Right atrium auricular region (tissue), 2 donors: ENCODE data around the gene CYP39A1. TPM values are rescaled to one million over a fixed set of nuclear protein-coding genes. Genes with fewer than 3 reads are reported as not detected.
A peak's percentile ranks its signal among the peaks of the same experiment; 100 is the strongest.

Experiments
- DNase-seq: peaks from one replicate; pipeline ENCODE4 v3.0.0-alpha.2; 2019; ENCODE audit warnings: low spot score
- H3K27ac ChIP-seq, 2 donors: fragments of 200-600 bp; sonication (generic); 1 replicate in 1 of 2; 2 replicates in 1 of 2; pipeline ENCODE4 v1.5.1; 2016 to 2019
- H3K27me3 ChIP-seq, 2 donors: fragments of 200-600 bp; sonication (generic); one replicate each; pipeline versions ENCODE4 v1.5.1 to v1.6.0; 2017 to 2019
- H3K36me3 ChIP-seq: fragments of 200-600 bp; sonication (generic); one replicate; pipeline ENCODE4 v1.5.1; 2016
- H3K4me1 ChIP-seq, 2 donors: fragments of 200-600 bp; sonication (generic); one replicate each; pipeline versions ENCODE4 v1.5.1 to v1.6.0; 2017 to 2019
- H3K4me3 ChIP-seq, 2 donors: fragments of 200-600 bp; sonication (generic); 1 replicate in 1 of 2; 2 replicates in 1 of 2; pipeline ENCODE4 v1.5.1; 2017 to 2019; ENCODE audit warnings: mild to moderate bottlenecking in 1 of 2, moderate library complexity in 1 of 2
- H3K9me3 ChIP-seq, 2 donors: fragments of 200-600 bp; sonication (generic); one replicate each; pipeline ENCODE4 v1.5.1; 2019
- total RNA-seq, 2 donors: library from RNA; depleted of rRNA; stranded (reverse); fragments of >200 nt; gene quantifications; one replicate each; pipeline ENCODE4 v1.1.0, GENCODE V29; 2016
- TF ChIP-seq, protein P1 (sequence below), 2 donors: fragments of 200-600 bp; sonication (generic); IDR thresholded peaks; one replicate each; pipeline ENCODE4 v1.5.1; 2019; ENCODE audit warnings: antibody characterized with exemption in 2 of 2

CYP39A1 gene
- total RNA-seq, 2 donors from 2014 or later, result 6.3 to 7.0 TPM

- Histone ChIP-seq H3K27me3 (no peaks in the 10 kb centered on the region), H3K4me1 (peaks cover 0 to 8% of the 10 kb centered on the region in 2 donors), H3K36me3 (no peaks in the 10 kb centered on the region), H3K4me3 (no peak overlapping the region), H3K9me3 (peaks cover 0 to 7% of the 10 kb centered on the region in 2 donors), H3K27ac (no peak overlapping the region)
- DNase-seq, result no peak
- TF ChIP-seq, protein P1, sequence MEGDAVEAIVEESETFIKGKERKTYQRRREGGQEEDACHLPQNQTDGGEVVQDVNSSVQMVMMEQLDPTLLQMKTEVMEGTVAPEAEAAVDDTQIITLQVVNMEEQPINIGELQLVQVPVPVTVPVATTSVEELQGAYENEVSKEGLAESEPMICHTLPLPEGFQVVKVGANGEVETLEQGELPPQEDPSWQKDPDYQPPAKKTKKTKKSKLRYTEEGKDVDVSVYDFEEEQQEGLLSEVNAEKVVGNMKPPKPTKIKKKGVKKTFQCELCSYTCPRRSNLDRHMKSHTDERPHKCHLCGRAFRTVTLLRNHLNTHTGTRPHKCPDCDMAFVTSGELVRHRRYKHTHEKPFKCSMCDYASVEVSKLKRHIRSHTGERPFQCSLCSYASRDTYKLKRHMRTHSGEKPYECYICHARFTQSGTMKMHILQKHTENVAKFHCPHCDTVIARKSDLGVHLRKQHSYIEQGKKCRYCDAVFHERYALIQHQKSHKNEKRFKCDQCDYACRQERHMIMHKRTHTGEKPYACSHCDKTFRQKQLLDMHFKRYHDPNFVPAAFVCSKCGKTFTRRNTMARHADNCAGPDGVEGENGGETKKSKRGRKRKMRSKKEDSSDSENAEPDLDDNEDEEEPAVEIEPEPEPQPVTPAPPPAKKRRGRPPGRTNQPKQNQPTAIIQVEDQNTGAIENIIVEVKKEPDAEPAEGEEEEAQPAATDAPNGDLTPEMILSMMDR (IDR thresholded peaks at IDR 0.05), result peak; percentile 48 to 76
Measured at GRCh38 chr6:46626228-46626909, 26.2 kb downstream of the CYP39A1 start.

GRCh38 chr6:46618726-46619125 is 33.9 kb downstream of the CYP39A1 start:
- no peak for DNase-seq
- TF ChIP-seq, protein P1 (IDR thresholded peaks at IDR 0.05), result no peak
- H3K9me3 ChIP-seq, result peaks cover 0 to 8% of the 10 kb centered on the region in 2 donors
- no peaks in the 10 kb centered on the region for H3K36me3 ChIP-seq
- H3K4me3 ChIP-seq, result no peak overlapping the region
- H3K4me1 ChIP-seq, result no peaks in the 10 kb centered on the region
- no peaks in the 10 kb centered on the region for H3K27me3 ChIP-seq
- no peak overlapping the region for H3K27ac ChIP-seq

- no peaks in the 10 kb centered on the region for H3K36me3 ChIP-seq
- no peaks in the 10 kb centered on the region for H3K27me3 ChIP-seq
- H3K27ac ChIP-seq, result no peak overlapping the region
- TF ChIP-seq, protein P1 (IDR thresholded peaks at IDR 0.05), result no peak
- no peak for DNase-seq
- no peak overlapping the region for H3K4me3 ChIP-seq
- H3K9me3 ChIP-seq, result no peaks in the 10 kb centered on the region
- no peaks in the 10 kb centered on the region for H3K4me1 ChIP-seq
Measured at GRCh38 chr6:46612645-46613044, 40.0 kb downstream of the CYP39A1 start.

GRCh38 chr6:46610862-46611553 is 41.6 kb downstream of the CYP39A1 start:
- H3K4me3 ChIP-seq, result no peak overlapping the region
- H3K27me3 ChIP-seq, result no peaks in the 10 kb centered on the region
- no peaks in the 10 kb centered on the region for H3K9me3 ChIP-seq
- H3K36me3 ChIP-seq, result no peaks in the 10 kb centered on the region
- TF ChIP-seq, protein P1 (IDR thresholded peaks at IDR 0.05), result no peak
- no peak overlapping the region for H3K27ac ChIP-seq
- peaks cover 0 to 7% of the 10 kb centered on the region in 2 donors for H3K4me1 ChIP-seq
- no peak for DNase-seq

GRCh38 chr6:46606338-46606737 is 46.3 kb downstream of the CYP39A1 start:
- Histone ChIP-seq H3K36me3 (no peaks in the 10 kb centered on the region), H3K27me3 (no peaks in the 10 kb centered on the region), H3K4me1 (peaks cover 0 to 12% of the 10 kb centered on the region in 2 donors), H3K27ac (no peak overlapping the region), H3K4me3 (no peak overlapping the region), H3K9me3 (no peaks in the 10 kb centered on the region)
- DNase-seq, result no peak
- TF ChIP-seq, protein P1 (IDR thresholded peaks at IDR 0.05), result no peak
